Endothelial cell of umbilical vein (primary cell): Measurements from ENCODE around the gene PKHD1. TPM values are rescaled to one million over a fixed set of nuclear protein-coding genes. Genes with fewer than 3 reads are reported as not detected.

Source experiments
- BruUV-seq: library from RNA; stranded (reverse); fragments of 400-500 nt; replicated peaks from 2 replicates; lab custom pipeline; 2021; lab: Mats Ljungman, UMichigan
- CTCF ChIA-PET: fragments of 300-600, 350-600 bp; sonication (Branson Sonifier 250); formaldehyde crosslinking; loops from one replicate; lab custom pipeline; 2021; ENCODE audit warnings: antibody characterized with exemption, inconsistent platforms; lab: Charles Lee
- POLR2A ChIA-PET: fragments of 300-600, 350-600 bp; sonication (Branson Sonifier 250); formaldehyde crosslinking; loops from one replicate; lab custom pipeline; 2021; ENCODE audit warnings: antibody characterized with exemption, inconsistent platforms; lab: Charles Lee
- DNase-seq: peaks from one replicate; pipeline ENCODE4 v3.0.0-alpha.2; 2011; ENCODE audit warnings: low read depth, low spot score
- FAIRE-seq: peaks from 2 replicates; lab custom pipeline; 2011; peaks lifted over from hg19 to GRCh38; lab: Jason Lieb, UNC
- H2AFZ ChIP-seq: 2 replicates; pipeline ENCODE4 v1.6.0; 2012; ENCODE audit warnings: low read depth, low read length, control low read depth, inconsistent platforms
- H3K27ac ChIP-seq: 2 replicates; pipeline ENCODE4 v1.5.1; 2011; ENCODE audit warnings: low read depth, mild to moderate bottlenecking, control low read depth, low read length, moderate library complexity; ENCODE audit not compliant: insufficient read depth
- H3K27me3 ChIP-seq, 2 experiments: 2 replicates each; pipeline versions ENCODE4 v1.6.0 to v1.6.1; 2011; ENCODE audit warnings: low read length in 2 of 2, mixed read lengths in 1 of 2; ENCODE audit not compliant: control insufficient read depth in 2 of 2, insufficient read depth in 2 of 2
- H3K36me3 ChIP-seq, 2 experiments: 2 replicates in 1 of 2; 3 replicates in 1 of 2; pipeline ENCODE4 v1.5.1; 2011; ENCODE audit warnings: low read length in 2 of 2, mild to moderate bottlenecking in 1 of 2, moderate library complexity in 1 of 2; ENCODE audit not compliant: control insufficient read depth in 2 of 2, insufficient read depth in 2 of 2; ENCODE audit errors: extremely low read depth in 1 of 2
- H3K4me1 ChIP-seq: 3 replicates; pipeline ENCODE4 v1.5.1; 2011; ENCODE audit warnings: mild to moderate bottlenecking, low read length; ENCODE audit not compliant: control insufficient read depth, insufficient read depth; ENCODE audit errors: extremely low read depth
- H3K4me2 ChIP-seq: 2 replicates; pipeline ENCODE4 v1.6.1; 2011; ENCODE audit warnings: low read length, control low read depth, mixed read lengths; ENCODE audit not compliant: insufficient read depth
- H3K4me3 ChIP-seq, 3 experiments: fragments of 200-600 bp in 1 of 3; sonication (generic), shearing (Covaris generic) in 1 of 3; replicated peaks in 1 of 3; 2 replicates each; pipeline ENCODE4 v1.5.1; 2011 to 2016; ENCODE audit warnings: control low read depth in 3 of 3, low read length in 3 of 3, mild to moderate bottlenecking in 2 of 3, inconsistent platforms in 1 of 3, low read depth in 1 of 3, moderate library complexity in 1 of 3; ENCODE audit not compliant: insufficient read depth in 1 of 3
- H3K79me2 ChIP-seq: 2 replicates; pipeline ENCODE4 v1.6.0; 2012; ENCODE audit warnings: low read length, inconsistent platforms; ENCODE audit not compliant: control insufficient read depth, insufficient read depth
- H3K9ac ChIP-seq: replicated peaks from 2 replicates; pipeline ENCODE3; 2011; ENCODE audit warnings: low read length, control low read depth; ENCODE audit not compliant: insufficient read depth; ENCODE audit errors: extremely low read depth
- H3K9me1 ChIP-seq: replicated peaks from 3 replicates; pipeline ENCODE4 v1.6.0; 2011; ENCODE audit warnings: mild to moderate bottlenecking, low read length; ENCODE audit not compliant: control insufficient read depth, insufficient read depth; ENCODE audit errors: extremely low read depth
- H3K9me3 ChIP-seq: replicated peaks from 2 replicates; pipeline ENCODE4 v1.5.1; 2012; ENCODE audit warnings: low read length, inconsistent platforms; ENCODE audit not compliant: control insufficient read depth, insufficient read depth
- H4K20me1 ChIP-seq: replicated peaks from 2 replicates; pipeline ENCODE3; 2011; ENCODE audit warnings: mild to moderate bottlenecking, low read length; ENCODE audit not compliant: control insufficient read depth, insufficient read depth; ENCODE audit errors: extremely low read depth
- EZH2 ChIP-seq: IDR thresholded peaks from 2 replicates; pipeline ENCODE4 v1.6.1; 2012; ENCODE audit warnings: borderline replicate concordance, low read depth, mild to moderate bottlenecking, moderate library complexity, low read length, inconsistent platforms; ENCODE audit not compliant: severe bottlenecking
- FOS ChIP-seq: IDR thresholded peaks from 2 replicates; pipeline ENCODE4 v1.6.1; 2011; ENCODE audit warnings: mild to moderate bottlenecking, low read length, moderate library complexity, borderline replicate concordance; ENCODE audit not compliant: insufficient read depth
- GATA2 ChIP-seq: IDR thresholded peaks from 2 replicates; pipeline ENCODE4 v1.7.0; 2011; ENCODE audit warnings: low read depth, mild to moderate bottlenecking, moderate library complexity, mixed read lengths, low read length; ENCODE audit not compliant: insufficient read length, insufficient read depth
- JUN ChIP-seq: IDR thresholded peaks from 2 replicates; pipeline ENCODE4 v1.6.1; 2011; ENCODE audit warnings: borderline replicate concordance, low read depth; ENCODE audit not compliant: insufficient read length, insufficient read depth
- MYC ChIP-seq: IDR thresholded peaks from one replicate; pipeline ENCODE4 v1.6.1; 2011; ENCODE audit warnings: mild to moderate bottlenecking, low read depth, low read length
- POLR2A ChIP-seq: IDR thresholded peaks from 2 replicates; pipeline ENCODE4 v1.6.1; 2012; ENCODE audit warnings: low read depth, mild to moderate bottlenecking, control low read depth, low read length
- POLR2AphosphoS5 ChIP-seq: IDR thresholded peaks from 2 replicates; pipeline ENCODE4 v1.6.1; 2012; ENCODE audit warnings: low read depth, mild to moderate bottlenecking, control low read depth, low read length, moderate library complexity; ENCODE audit not compliant: insufficient read depth
- dilution Hi-C: fragments of 300-500 bp; cut with MboI; formaldehyde crosslinking; loops from one replicate; pipeline ENCODE4 v1.15.0; 2019; ENCODE audit warnings: low sequenced_read_pairs; ENCODE audit not compliant: extremely low pct_ligation_motif_present
- intact Hi-C: fragments of 100-400 bp; cut with micrococcal nuclease; formaldehyde crosslinking; loops from one replicate; pipeline ENCODE4 v1.10.0; 2022
- polyA plus RNA-seq, 4 experiments: library from polyadenylated mRNA; depleted of rRNA in 3 of 4; stranded (reverse) in 3 of 4; unstranded in 1 of 4; fragments of >200 nt; gene quantifications; 2 replicates each; pipeline versions ENCODE4 v1.2.1 to v1.2.3, GENCODE V29; 2011 to 2012; ENCODE audit warnings: missing spikeins in 1 of 4
- total RNA-seq: library from RNA; stranded (reverse); gene quantifications from 2 replicates; pipeline ENCODE4 v1.2.3, GENCODE V29; 2021
- TF ChIP-seq, protein P1 (sequence below): IDR thresholded peaks from 2 replicates; pipeline ENCODE4 v1.6.1; 2011; ENCODE audit not compliant: insufficient read depth, insufficient read length
- TF ChIP-seq, protein P2 (sequence below), 2 donors: IDR thresholded peaks; 1 replicate in 1 of 2; 2 replicates in 1 of 2; pipeline ENCODE4 v1.5.1; 2011; ENCODE audit warnings: low read length in 2 of 2, mild to moderate bottlenecking in 2 of 2, moderate library complexity in 2 of 2, control low read depth in 1 of 2, inconsistent platforms in 1 of 2, low read depth in 1 of 2; ENCODE audit not compliant: insufficient read depth in 1 of 2; ENCODE audit errors: extremely low read depth in 1 of 2

The PKHD1 gene
- total and polyA plus RNA-seq, 2 donors (not counting 3 experiments of a cell fraction or from before 2014, with no cell fraction given): not detected

DNA sequence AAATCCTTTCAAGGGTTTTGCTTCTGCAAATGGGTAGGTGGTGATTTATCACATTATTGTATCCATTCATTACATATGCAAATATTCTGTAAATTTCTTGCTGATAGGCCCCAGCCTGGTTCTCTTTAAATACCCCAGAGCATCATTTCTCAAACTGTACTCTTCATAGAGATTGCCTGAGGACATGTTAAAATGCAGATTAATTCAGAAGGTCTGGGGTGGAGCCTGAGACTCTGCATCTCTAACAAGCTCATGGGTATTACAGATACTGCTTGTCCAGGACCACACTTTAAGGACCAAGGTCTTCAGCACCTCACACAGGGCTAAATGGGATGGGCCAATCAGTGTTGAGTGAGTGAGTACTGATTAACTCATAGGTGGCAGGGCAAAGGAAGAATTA lies 46.3 kb downstream of the PKHD1 start:
- no peaks in the 10 kb centered on the region for H3K9me1 ChIP-seq
- H3K36me3 ChIP-seq: no peaks in the 10 kb centered on the region
- H3K27ac ChIP-seq: no peak overlapping the region
- no TSS peak for BruUV-seq
- no peaks in the 10 kb centered on the region for H3K27me3 ChIP-seq
- dilution Hi-C loops (no loop called here), intact Hi-C loops (no loop called here)
- TF ChIP-seq JUN (no peak), EZH2 (no peak), POLR2AphosphoS5 (no peak), FOS (no peak), GATA2 (no peak), POLR2A (no peak), MYC (no peak)
- TF ChIP-seq, protein P1, sequence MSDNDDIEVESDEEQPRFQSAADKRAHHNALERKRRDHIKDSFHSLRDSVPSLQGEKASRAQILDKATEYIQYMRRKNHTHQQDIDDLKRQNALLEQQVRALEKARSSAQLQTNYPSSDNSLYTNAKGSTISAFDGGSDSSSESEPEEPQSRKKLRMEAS: no peak
- TF ChIP-seq, protein P2, sequence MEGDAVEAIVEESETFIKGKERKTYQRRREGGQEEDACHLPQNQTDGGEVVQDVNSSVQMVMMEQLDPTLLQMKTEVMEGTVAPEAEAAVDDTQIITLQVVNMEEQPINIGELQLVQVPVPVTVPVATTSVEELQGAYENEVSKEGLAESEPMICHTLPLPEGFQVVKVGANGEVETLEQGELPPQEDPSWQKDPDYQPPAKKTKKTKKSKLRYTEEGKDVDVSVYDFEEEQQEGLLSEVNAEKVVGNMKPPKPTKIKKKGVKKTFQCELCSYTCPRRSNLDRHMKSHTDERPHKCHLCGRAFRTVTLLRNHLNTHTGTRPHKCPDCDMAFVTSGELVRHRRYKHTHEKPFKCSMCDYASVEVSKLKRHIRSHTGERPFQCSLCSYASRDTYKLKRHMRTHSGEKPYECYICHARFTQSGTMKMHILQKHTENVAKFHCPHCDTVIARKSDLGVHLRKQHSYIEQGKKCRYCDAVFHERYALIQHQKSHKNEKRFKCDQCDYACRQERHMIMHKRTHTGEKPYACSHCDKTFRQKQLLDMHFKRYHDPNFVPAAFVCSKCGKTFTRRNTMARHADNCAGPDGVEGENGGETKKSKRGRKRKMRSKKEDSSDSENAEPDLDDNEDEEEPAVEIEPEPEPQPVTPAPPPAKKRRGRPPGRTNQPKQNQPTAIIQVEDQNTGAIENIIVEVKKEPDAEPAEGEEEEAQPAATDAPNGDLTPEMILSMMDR (IDR thresholded peaks at IDR 0.05; ENCODE audit: extremely low read depth in 1 of 2, insufficient read depth in 1 of 2, low read depth in 1 of 2, low read length in 2 of 2): no peak
- CTCF ChIA-PET: no interaction called here
- FAIRE-seq (no peak), DNase-seq (no peak)
- H3K79me2 ChIP-seq: no peaks in the 10 kb centered on the region
- H3K4me2 ChIP-seq: no peak overlapping the region
- H3K9ac ChIP-seq: no peak overlapping the region
- POLR2A ChIA-PET: no interaction called here
- H3K4me1 ChIP-seq: no peaks in the 10 kb centered on the region
- no peaks in the 10 kb centered on the region for H3K9me3 ChIP-seq
- no peaks in the 10 kb centered on the region for H4K20me1 ChIP-seq
- no peak overlapping the region for H2AFZ ChIP-seq
- no peak overlapping the region for H3K4me3 ChIP-seq
